ENCODE measurements around the gene RYR1.

The RYR1 gene

DNA sequence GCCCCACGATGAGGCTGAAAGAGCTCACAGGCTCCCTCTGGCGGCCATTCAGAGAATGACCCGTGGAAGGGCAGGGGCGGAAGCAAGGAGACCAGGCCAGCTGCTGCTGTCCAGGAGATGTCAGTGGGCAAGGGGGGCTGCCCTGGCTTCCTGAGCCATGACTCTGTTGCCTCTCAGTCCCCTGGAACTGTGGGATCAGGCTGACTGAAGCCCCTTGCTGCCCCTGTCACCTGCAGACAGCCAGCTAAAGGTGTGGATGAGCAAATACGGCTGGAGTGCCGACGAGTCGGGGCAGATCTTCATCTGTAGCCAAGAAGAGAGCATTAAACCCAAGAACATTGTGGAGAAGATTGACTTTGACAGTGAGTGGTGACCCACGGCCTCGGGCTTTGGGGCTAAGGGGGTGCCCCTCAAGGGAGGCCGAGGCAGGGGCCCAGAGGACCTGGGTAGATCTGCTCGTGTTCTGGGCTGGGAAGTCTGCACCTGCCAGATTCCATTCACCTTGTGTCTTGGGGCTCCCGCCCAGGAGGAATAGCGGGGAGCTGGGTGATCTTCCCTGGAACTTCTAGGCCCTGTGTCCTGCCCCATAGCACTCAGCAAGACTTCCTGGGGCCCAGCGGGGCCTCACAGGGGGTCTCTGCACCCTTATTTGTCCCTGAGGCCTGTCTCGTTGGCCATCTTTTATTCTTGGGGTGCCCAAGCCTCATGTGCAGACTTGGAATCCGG, 201.4 kb downstream of the RYR1 start (continued):
- TF ChIP-seq, protein P1, sequence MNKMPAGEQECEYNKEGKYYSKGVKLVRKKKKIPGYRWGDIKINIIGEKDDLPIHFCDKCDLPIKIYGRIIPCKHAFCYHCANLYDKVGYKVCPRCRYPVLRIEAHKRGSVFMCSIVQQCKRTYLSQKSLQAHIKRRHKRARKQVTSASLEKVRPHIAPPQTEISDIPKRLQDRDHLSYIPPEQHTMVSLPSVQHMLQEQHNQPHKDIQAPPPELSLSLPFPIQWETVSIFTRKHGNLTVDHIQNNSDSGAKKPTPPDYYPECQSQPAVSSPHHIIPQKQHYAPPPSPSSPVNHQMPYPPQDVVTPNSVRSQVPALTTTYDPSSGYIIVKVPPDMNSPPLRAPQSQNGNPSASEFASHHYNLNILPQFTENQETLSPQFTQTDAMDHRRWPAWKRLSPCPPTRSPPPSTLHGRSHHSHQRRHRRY (tag by site-specific recombination; IDR thresholded peaks at IDR 0.05) = no peak
- TF ChIP-seq TRIM28 (IDR thresholded peaks at IDR 0.05; ENCODE audit: borderline replicate concordance, low read length) (no peak), ZXDB (tag by site-specific recombination; IDR thresholded peaks at IDR 0.05) (peak; percentile 57; the same call in 1 of the 2 replicates), ZNF426 (tag by site-specific recombination; IDR thresholded peaks at IDR 0.05) (no peak), ZNF791 (tag by site-specific recombination; IDR thresholded peaks at IDR 0.05) (no peak), ZSCAN16 (tag by site-specific recombination; IDR thresholded peaks at IDR 0.05) (no peak), REPIN1 (tag by site-specific recombination; IDR thresholded peaks at IDR 0.05; ENCODE audit: low read depth) (no peak), ZNF654 (tag by site-specific recombination; IDR thresholded peaks at IDR 0.05; ENCODE audit: low read depth) (peak; percentile 69), ZNF248 (tag by site-specific recombination; IDR thresholded peaks at IDR 0.05) (no peak), SALL2 (tag by site-specific recombination; IDR thresholded peaks at IDR 0.05; ENCODE audit: borderline replicate concordance) (no peak), ZNF768 (tag by site-specific recombination; IDR thresholded peaks at IDR 0.05) (no peak), ZNF138 (tag by site-specific recombination; IDR thresholded peaks at IDR 0.05; ENCODE audit: borderline replicate concordance) (no peak), ZNF416 (tag by site-specific recombination; IDR thresholded peaks at IDR 0.05) (no peak), ZNF670 (tag by site-specific recombination; IDR thresholded peaks at IDR 0.05; ENCODE audit: low read depth) (no peak)
- TF ChIP-seq, protein P2, sequence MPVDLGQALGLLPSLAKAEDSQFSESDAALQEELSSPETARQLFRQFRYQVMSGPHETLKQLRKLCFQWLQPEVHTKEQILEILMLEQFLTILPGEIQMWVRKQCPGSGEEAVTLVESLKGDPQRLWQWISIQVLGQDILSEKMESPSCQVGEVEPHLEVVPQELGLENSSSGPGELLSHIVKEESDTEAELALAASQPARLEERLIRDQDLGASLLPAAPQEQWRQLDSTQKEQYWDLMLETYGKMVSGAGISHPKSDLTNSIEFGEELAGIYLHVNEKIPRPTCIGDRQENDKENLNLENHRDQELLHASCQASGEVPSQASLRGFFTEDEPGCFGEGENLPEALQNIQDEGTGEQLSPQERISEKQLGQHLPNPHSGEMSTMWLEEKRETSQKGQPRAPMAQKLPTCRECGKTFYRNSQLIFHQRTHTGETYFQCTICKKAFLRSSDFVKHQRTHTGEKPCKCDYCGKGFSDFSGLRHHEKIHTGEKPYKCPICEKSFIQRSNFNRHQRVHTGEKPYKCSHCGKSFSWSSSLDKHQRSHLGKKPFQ (tag by site-specific recombination; IDR thresholded peaks at IDR 0.05) = no peak
- TF ChIP-seq, protein P3, sequence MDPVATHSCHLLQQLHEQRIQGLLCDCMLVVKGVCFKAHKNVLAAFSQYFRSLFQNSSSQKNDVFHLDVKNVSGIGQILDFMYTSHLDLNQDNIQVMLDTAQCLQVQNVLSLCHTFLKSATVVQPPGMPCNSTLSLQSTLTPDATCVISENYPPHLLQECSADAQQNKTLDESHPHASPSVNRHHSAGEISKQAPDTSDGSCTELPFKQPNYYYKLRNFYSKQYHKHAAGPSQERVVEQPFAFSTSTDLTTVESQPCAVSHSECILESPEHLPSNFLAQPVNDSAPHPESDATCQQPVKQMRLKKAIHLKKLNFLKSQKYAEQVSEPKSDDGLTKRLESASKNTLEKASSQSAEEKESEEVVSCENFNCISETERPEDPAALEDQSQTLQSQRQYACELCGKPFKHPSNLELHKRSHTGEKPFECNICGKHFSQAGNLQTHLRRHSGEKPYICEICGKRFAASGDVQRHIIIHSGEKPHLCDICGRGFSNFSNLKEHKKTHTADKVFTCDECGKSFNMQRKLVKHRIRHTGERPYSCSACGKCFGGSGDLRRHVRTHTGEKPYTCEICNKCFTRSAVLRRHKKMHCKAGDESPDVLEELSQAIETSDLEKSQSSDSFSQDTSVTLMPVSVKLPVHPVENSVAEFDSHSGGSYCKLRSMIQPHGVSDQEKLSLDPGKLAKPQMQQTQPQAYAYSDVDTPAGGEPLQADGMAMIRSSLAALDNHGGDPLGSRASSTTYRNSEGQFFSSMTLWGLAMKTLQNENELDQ (tag by site-specific recombination; IDR thresholded peaks at IDR 0.05; ENCODE audit: low read depth) = no peak
- TF ChIP-seq, protein P4, sequence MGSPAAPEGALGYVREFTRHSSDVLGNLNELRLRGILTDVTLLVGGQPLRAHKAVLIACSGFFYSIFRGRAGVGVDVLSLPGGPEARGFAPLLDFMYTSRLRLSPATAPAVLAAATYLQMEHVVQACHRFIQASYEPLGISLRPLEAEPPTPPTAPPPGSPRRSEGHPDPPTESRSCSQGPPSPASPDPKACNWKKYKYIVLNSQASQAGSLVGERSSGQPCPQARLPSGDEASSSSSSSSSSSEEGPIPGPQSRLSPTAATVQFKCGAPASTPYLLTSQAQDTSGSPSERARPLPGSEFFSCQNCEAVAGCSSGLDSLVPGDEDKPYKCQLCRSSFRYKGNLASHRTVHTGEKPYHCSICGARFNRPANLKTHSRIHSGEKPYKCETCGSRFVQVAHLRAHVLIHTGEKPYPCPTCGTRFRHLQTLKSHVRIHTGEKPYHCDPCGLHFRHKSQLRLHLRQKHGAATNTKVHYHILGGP (tag by site-specific recombination; IDR thresholded peaks at IDR 0.05) = no peak
- TF ChIP-seq, protein P5, sequence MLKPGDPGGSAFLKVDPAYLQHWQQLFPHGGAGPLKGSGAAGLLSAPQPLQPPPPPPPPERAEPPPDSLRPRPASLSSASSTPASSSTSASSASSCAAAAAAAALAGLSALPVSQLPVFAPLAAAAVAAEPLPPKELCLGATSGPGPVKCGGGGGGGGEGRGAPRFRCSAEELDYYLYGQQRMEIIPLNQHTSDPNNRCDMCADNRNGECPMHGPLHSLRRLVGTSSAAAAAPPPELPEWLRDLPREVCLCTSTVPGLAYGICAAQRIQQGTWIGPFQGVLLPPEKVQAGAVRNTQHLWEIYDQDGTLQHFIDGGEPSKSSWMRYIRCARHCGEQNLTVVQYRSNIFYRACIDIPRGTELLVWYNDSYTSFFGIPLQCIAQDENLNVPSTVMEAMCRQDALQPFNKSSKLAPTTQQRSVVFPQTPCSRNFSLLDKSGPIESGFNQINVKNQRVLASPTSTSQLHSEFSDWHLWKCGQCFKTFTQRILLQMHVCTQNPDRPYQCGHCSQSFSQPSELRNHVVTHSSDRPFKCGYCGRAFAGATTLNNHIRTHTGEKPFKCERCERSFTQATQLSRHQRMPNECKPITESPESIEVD (tag by site-specific recombination; IDR thresholded peaks at IDR 0.05) = no peak
- TF ChIP-seq, protein P6, sequence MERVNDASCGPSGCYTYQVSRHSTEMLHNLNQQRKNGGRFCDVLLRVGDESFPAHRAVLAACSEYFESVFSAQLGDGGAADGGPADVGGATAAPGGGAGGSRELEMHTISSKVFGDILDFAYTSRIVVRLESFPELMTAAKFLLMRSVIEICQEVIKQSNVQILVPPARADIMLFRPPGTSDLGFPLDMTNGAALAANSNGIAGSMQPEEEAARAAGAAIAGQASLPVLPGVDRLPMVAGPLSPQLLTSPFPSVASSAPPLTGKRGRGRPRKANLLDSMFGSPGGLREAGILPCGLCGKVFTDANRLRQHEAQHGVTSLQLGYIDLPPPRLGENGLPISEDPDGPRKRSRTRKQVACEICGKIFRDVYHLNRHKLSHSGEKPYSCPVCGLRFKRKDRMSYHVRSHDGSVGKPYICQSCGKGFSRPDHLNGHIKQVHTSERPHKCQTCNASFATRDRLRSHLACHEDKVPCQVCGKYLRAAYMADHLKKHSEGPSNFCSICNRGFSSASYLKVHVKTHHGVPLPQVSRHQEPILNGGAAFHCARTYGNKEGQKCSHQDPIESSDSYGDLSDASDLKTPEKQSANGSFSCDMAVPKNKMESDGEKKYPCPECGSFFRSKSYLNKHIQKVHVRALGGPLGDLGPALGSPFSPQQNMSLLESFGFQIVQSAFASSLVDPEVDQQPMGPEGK (tag by site-specific recombination; IDR thresholded peaks at IDR 0.05) = no peak
- TF ChIP-seq, protein P7, sequence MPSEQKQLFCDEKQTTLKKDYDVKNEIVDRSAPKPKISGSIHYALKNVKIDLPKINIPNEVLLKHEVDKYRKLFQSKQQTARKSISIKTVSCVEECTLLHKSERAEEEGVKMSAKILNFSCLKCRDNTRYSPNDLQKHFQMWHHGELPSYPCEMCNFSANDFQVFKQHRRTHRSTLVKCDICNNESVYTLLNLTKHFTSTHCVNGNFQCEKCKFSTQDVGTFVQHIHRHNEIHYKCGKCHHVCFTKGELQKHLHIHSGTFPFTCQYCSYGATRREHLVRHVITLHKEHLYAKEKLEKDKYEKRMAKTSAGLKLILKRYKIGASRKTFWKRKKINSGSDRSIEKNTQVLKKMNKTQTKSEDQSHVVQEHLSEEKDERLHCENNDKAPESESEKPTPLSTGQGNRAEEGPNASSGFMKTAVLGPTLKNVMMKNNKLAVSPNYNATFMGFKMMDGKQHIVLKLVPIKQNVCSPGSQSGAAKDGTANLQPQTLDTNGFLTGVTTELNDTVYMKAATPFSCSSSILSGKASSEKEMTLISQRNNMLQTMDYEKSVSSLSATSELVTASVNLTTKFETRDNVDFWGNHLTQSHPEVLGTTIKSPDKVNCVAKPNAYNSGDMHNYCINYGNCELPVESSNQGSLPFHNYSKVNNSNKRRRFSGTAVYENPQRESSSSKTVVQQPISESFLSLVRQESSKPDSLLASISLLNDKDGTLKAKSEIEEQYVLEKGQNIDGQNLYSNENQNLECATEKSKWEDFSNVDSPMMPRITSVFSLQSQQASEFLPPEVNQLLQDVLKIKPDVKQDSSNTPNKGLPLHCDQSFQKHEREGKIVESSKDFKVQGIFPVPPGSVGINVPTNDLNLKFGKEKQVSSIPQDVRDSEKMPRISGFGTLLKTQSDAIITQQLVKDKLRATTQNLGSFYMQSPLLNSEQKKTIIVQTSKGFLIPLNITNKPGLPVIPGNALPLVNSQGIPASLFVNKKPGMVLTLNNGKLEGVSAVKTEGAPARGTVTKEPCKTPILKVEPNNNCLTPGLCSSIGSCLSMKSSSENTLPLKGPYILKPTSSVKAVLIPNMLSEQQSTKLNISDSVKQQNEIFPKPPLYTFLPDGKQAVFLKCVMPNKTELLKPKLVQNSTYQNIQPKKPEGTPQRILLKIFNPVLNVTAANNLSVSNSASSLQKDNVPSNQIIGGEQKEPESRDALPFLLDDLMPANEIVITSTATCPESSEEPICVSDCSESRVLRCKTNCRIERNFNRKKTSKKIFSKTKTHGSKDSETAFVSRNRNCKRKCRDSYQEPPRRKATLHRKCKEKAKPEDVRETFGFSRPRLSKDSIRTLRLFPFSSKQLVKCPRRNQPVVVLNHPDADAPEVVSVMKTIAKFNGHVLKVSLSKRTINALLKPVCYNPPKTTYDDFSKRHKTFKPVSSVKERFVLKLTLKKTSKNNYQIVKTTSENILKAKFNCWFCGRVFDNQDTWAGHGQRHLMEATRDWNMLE (tag by site-specific recombination; conservative IDR thresholded peaks at IDR 0.05; ENCODE audit: low read depth) = no peak

Measured in HEK293 (cell line).